Occipital lobe (tissue), 2 donors: Measurements from ENCODE around the gene GALK2. TPM values are rescaled to one million over a fixed set of nuclear protein-coding genes. Genes with fewer than 3 reads are reported as not detected.

ENCODE experiments used
- DNase-seq: peaks from one replicate; lab custom pipeline; 2025; lab: John Stamatoyannopoulos, UW
- total RNA-seq: library from RNA; depleted of rRNA; stranded (reverse); fragments of >200 nt; gene quantifications from one replicate; pipeline ENCODE4 v1.2.3, GENCODE V29; 2014

GALK2 gene
- total RNA-seq, 1 donor from 2014 or later = 63.3 TPM

GRCh38 chr15:49279521-49280456 lies 109.7 kb downstream of the GALK2 start:
- no peak for DNase-seq

GRCh38 chr15:49282366-49282765 lies 112.3 kb downstream of the GALK2 start:
- no peak for DNase-seq

GRCh38 chr15:49286649-49287404 lies 116.8 kb downstream of the GALK2 start:
- no peak for DNase-seq

GRCh38 chr15:49287481-49287880 lies 117.4 kb downstream of the GALK2 start:
- no peak for DNase-seq

GRCh38 chr15:49288391-49288790 lies 118.3 kb downstream of the GALK2 start:
- DNase-seq = no peak

- no peak for DNase-seq
These were observed 120.1 kb downstream of the GALK2 start for GRCh38 chr15:49290191-49290590.

- no peak for DNase-seq
These were observed 123.9 kb downstream of the GALK2 start for GRCh38 chr15:49293941-49294340.

- DNase-seq = no peak
These were observed 126.2 kb downstream of the GALK2 start for GRCh38 chr15:49296258-49296657.

- no peak for DNase-seq
These were observed 127.5 kb downstream of the GALK2 start for GRCh38 chr15:49297584-49297983.

- DNase-seq = no peak
These were observed 130.8 kb downstream of the GALK2 start for GRCh38 chr15:49300856-49301255.

- DNase-seq = no peak
These were observed 131.5 kb downstream of the GALK2 start for GRCh38 chr15:49301562-49301961.

- no peak for DNase-seq
These were observed 133.0 kb downstream of the GALK2 start for GRCh38 chr15:49303003-49303402.

GRCh38 chr15:49306551-49306950 lies 136.5 kb downstream of the GALK2 start:
- DNase-seq = no peak

GRCh38 chr15:49308686-49309085 lies 138.6 kb downstream of the GALK2 start:
- no peak for DNase-seq

GRCh38 chr15:49309889-49310288 lies 139.8 kb downstream of the GALK2 start:
- no peak for DNase-seq

GRCh38 chr15:49313650-49314049 lies 143.6 kb downstream of the GALK2 start:
- DNase-seq = no peak

GRCh38 chr15:49314716-49315115 lies 144.7 kb downstream of the GALK2 start:
- DNase-seq = no peak

GRCh38 chr15:49315391-49315823 lies 145.4 kb downstream of the GALK2 start:
- no peak for DNase-seq

GRCh38 chr15:49320351-49320750 lies 150.3 kb downstream of the GALK2 start:
- no peak for DNase-seq

GRCh38 chr15:49323207-49323606 lies 153.2 kb downstream of the GALK2 start:
- DNase-seq = no peak

- DNase-seq = no peak
These were observed 157.9 kb downstream of the GALK2 start for GRCh38 chr15:49327927-49328326.

- no peak for DNase-seq
These were observed 158.9 kb downstream of the GALK2 start for GRCh38 chr15:49328941-49329340.
